Ovary (tissue), 3 donors: ENCODE results near the gene TPX2.

Experiments used
- CTCF ChIP-seq, 3 donors: fragments of 450-650 bp in 2 of 3; fragments of 200-600 bp in 1 of 3; IDR thresholded peaks; one replicate each; pipeline versions ENCODE4 v1.5.1 to v1.8.0; 2016 to 2022; ENCODE audit warnings: antibody characterized with exemption in 3 of 3, mild to moderate bottlenecking in 1 of 3
- POLR2A ChIP-seq: fragments of 450-650 bp; IDR thresholded peaks from one replicate; pipeline ENCODE4 v1.6.1; 2017; ENCODE audit warnings: antibody characterized with exemption, mild to moderate bottlenecking, moderate library complexity
- donor health status: DM: no; HTN: no; CAD: no.

GRCh38 chr20:31806564-31807355 lies 67.7 kb downstream of the TPX2 start:
- TF ChIP-seq CTCF (IDR thresholded peaks at IDR 0.05) (no peak), POLR2A (no peak)
